HL-60 (cell line): Measurements from ENCODE around the gene MLLT10.

ENCODE experiments used
- DNase-seq, 2 experiments: peaks; one replicate each; pipeline ENCODE4 v3.0.0-alpha.2; 2010 to 2020; ENCODE audit warnings: low read depth in 1 of 2, low spot score in 1 of 2
- H3K27ac ChIP-seq: fragments of 250-450 bp; sonication (Bioruptor Pico); replicated peaks from 2 replicates; pipeline ENCODE4 v1.5.1; 2020; ENCODE audit warnings: mild to moderate bottlenecking, moderate library complexity
- H3K27me3 ChIP-seq: fragments of 250-450 bp; sonication (Bioruptor Pico); 2 replicates; pipeline ENCODE4 v1.5.1; 2021; ENCODE audit warnings: mild to moderate bottlenecking, moderate library complexity; ENCODE audit not compliant: insufficient read depth, poor library complexity, severe bottlenecking
- H3K4me3 ChIP-seq: replicated peaks from 2 replicates; pipeline ENCODE4 v1.5.1; 2011; ENCODE audit warnings: mild to moderate bottlenecking, control low read depth, low read length; ENCODE audit not compliant: insufficient read depth
- GABPA ChIP-seq: IDR thresholded peaks from 2 replicates; pipeline ENCODE4 v1.6.1; 2012; ENCODE audit warnings: low read depth
- POLR2AphosphoS5 ChIP-seq: IDR thresholded peaks from 2 replicates; pipeline ENCODE4 v1.6.1; 2012; ENCODE audit warnings: low read depth
- SPI1 ChIP-seq: IDR thresholded peaks from 2 replicates; pipeline ENCODE4 v1.6.1; 2012; ENCODE audit warnings: low read depth, mild to moderate bottlenecking, borderline replicate concordance
- TF ChIP-seq, protein P1 (sequence below): IDR thresholded peaks from 2 replicates; pipeline ENCODE4 v1.6.1; 2012; ENCODE audit warnings: low read depth; ENCODE audit not compliant: insufficient replicate concordance
- TF ChIP-seq, protein P2 (sequence below): IDR thresholded peaks from one replicate; pipeline ENCODE4 v1.5.1; 2011; ENCODE audit warnings: low read length, control low read depth, inconsistent platforms; ENCODE audit not compliant: insufficient read depth

Gene MLLT10

DNA sequence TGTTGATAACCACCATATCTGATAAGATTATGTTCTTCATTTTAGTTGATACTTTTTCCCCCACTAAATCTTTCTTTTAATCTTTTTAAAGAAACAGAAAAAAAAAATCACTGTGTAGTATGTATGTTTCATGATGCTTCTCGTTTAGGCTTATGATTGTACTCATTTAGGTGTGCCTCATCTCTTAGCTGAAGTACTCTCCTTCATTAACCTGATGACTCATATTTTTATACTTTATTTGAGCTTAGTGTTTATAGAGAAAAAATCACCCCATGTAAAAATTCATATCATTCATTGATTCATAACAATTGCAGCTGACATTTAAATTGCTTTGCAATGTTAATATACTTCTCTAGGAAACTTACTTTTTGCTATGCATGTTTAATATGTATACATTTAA is 158.9 kb downstream of the MLLT10 start:
- no peak for DNase-seq
- no peak overlapping the region for H3K4me3 ChIP-seq
- no peaks in the 10 kb centered on the region for H3K27me3 ChIP-seq
- TF ChIP-seq GABPA: no peak
- no peak overlapping the region for H3K27ac ChIP-seq

DNA sequence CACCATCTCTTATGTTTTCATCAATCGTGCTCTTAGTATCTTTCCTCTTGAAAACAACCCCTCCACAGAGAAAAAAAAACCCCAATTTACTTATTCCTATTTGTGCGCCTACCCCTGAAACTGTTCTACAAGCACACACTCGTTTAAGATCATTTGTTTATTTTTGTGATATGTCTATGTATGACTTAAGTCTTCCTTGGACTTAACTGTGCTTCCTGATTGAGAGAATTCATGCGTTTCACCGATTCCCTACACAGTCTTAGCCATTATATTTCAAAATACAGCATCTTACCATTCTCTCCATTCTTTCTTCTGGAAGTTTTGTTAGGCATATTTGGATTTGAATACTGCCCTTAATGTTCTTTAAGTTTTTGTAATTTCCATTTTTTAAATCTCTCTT is 159.4 kb downstream of the MLLT10 start:
- no peak for DNase-seq
- Histone ChIP-seq H3K27ac (no peak overlapping the region), H3K27me3 (no peaks in the 10 kb centered on the region), H3K4me3 (no peak overlapping the region)
- TF ChIP-seq GABPA (no peak), SPI1 (no peak), POLR2AphosphoS5 (no peak)
- TF ChIP-seq, protein P1, sequence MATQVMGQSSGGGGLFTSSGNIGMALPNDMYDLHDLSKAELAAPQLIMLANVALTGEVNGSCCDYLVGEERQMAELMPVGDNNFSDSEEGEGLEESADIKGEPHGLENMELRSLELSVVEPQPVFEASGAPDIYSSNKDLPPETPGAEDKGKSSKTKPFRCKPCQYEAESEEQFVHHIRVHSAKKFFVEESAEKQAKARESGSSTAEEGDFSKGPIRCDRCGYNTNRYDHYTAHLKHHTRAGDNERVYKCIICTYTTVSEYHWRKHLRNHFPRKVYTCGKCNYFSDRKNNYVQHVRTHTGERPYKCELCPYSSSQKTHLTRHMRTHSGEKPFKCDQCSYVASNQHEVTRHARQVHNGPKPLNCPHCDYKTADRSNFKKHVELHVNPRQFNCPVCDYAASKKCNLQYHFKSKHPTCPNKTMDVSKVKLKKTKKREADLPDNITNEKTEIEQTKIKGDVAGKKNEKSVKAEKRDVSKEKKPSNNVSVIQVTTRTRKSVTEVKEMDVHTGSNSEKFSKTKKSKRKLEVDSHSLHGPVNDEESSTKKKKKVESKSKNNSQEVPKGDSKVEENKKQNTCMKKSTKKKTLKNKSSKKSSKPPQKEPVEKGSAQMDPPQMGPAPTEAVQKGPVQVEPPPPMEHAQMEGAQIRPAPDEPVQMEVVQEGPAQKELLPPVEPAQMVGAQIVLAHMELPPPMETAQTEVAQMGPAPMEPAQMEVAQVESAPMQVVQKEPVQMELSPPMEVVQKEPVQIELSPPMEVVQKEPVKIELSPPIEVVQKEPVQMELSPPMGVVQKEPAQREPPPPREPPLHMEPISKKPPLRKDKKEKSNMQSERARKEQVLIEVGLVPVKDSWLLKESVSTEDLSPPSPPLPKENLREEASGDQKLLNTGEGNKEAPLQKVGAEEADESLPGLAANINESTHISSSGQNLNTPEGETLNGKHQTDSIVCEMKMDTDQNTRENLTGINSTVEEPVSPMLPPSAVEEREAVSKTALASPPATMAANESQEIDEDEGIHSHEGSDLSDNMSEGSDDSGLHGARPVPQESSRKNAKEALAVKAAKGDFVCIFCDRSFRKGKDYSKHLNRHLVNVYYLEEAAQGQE: no peak
- TF ChIP-seq, protein P2, sequence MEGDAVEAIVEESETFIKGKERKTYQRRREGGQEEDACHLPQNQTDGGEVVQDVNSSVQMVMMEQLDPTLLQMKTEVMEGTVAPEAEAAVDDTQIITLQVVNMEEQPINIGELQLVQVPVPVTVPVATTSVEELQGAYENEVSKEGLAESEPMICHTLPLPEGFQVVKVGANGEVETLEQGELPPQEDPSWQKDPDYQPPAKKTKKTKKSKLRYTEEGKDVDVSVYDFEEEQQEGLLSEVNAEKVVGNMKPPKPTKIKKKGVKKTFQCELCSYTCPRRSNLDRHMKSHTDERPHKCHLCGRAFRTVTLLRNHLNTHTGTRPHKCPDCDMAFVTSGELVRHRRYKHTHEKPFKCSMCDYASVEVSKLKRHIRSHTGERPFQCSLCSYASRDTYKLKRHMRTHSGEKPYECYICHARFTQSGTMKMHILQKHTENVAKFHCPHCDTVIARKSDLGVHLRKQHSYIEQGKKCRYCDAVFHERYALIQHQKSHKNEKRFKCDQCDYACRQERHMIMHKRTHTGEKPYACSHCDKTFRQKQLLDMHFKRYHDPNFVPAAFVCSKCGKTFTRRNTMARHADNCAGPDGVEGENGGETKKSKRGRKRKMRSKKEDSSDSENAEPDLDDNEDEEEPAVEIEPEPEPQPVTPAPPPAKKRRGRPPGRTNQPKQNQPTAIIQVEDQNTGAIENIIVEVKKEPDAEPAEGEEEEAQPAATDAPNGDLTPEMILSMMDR: no peak

DNA sequence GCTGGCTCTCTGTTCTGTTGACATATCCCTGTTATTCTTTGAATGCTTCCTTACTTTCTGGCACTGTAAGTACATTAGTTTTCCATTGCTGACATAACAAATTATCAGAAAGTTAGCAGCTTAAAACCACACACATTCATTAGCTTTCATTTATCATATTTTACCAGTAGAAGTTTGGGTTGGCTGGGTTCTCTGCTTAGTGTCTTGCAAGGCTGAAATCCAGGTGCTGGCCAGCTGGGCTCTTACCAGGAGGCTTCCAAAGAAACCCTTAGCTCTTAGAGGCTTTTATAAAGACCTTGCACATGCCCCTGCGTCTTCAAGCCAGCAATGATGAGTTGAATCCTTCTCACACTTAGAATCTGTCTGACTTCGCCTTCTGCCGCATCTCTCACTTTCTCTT is 160.6 kb downstream of the MLLT10 start:
- Histone ChIP-seq H3K4me3 (no peak overlapping the region), H3K27ac (no peak overlapping the region), H3K27me3 (no peaks in the 10 kb centered on the region)
- TF ChIP-seq SPI1 (no peak), POLR2AphosphoS5 (no peak)
- TF ChIP-seq, protein P2: no peak
- TF ChIP-seq, protein P1: no peak
- DNase-seq: no peak

DNA sequence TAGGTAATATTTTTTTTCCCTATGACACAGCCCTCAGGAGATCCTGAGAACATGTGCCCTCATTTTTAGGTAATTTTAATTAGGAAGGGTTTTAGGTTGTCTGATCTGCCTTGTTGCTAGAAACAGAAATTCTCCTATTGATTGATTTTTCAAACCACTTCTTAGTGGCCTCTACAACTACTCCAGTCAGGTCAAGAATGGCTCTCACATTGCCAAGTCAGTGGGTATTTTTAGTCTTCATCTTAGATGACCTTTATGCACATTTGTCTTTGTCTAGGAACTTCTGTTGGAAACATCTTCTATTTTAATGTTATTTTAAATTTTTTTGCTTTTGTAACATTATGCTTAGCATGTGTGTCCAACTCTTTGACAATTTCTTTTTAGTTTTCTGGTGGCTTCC is 162.3 kb downstream of the MLLT10 start:
- Histone ChIP-seq H3K27me3 (no peaks in the 10 kb centered on the region), H3K27ac (no peak overlapping the region), H3K4me3 (no peak overlapping the region)
- TF ChIP-seq POLR2AphosphoS5 (no peak), SPI1 (no peak), GABPA (no peak)
- TF ChIP-seq, protein P2: no peak
- TF ChIP-seq, protein P1: no peak
- DNase-seq: no peak
